Skin epidermis (tissue), 12 donors: ENCODE results near the gene FTH1.
"Not testable (repeated sequence)": the region's sequence is repeated elsewhere in the genome, so short reads cannot be mapped to it uniquely, and the experiment has no call there.

Source experiments
- H3K27ac ChIP-seq, 21 experiments: fragments of 200-600 bp; sonication (generic) in 11 of 21; one replicate each; pipeline ENCODE4 v1.5.0; 2020; ENCODE audit warnings: mild to moderate bottlenecking in 3 of 21, inconsistent platforms in 2 of 21, moderate library complexity in 2 of 21
- H3K4me3 ChIP-seq, 7 experiments: fragments of 200-600 bp; sonication (generic) in 2 of 7; one replicate each; pipeline ENCODE4 v1.5.0; 2020; ENCODE audit warnings: inconsistent platforms in 2 of 7, mild to moderate bottlenecking in 2 of 7, moderate library complexity in 1 of 7

Gene FTH1

DNA sequence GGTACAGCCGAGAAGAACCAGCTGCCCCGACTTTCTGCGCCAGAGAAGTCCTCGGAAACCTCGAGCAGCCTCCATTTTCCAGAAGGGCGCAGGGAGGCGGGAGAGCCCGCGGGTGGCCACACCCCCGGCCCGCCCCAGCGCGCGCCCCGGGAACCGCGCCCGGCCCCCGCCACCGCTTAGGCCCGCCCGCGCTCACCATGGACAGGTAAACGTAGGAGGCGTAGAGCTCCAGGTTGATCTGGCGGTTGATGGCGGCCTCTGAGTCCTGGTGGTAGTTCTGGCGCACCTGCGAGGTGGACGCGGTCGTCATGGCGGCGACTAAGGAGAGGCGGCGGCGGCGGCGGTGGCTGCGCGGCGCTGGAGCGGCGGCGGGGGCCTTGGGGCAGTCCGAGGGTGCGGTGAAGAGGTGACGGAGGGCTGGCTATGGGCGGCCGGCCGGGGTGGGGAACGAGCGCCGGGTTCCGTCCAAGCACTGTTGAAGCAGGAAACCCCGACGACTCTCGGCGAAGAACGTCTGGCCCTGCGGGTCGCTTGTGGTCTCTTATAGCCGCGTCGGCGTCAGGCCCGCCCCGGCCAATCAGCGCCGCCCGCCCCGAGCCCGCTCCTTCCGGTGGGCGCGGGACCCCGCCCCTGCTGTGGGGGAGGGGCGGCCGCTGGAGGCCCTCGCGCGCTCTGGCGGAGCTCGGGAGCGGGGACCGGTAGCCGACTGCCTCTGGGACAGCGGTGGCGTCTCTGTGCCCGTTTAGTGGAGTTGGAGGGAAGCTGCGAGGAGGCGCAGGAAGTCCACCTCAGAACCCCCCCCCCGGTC lies at the start of gene FTH1:
TSS of gene FTH1 (minus strand) at position 519 of the 808 bp plus-strand sequence. CDS start at position 310, 209 bp downstream.
- peak within 1 kb of the TSS; percentile 82 to 100 (median 97) for H3K27ac ChIP-seq
- peak within 1 kb of the TSS; percentile 67 to 88 (median 75) for H3K4me3 ChIP-seq

DNA sequence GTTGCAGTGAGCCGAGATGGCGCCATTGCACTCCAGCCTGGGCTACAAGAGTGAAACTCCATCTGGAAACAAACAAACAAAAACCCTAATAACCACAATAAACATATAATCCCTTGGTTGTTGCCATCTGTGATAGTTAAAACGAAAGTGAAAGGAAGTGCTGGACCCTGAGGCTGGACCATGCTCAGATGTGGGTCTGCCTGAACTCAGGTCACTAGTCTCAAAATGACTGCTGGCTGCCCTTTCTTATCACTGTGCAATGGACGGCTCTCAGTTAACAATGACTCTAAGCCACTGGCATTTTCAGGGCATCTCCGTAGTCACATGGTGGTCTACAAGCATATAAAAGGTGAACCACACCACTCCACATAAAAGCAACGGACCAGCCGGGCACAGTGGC lies 48.2 kb upstream of the FTH1 start:
- no peak overlapping the region for H3K27ac ChIP-seq
- no peak overlapping the region for H3K4me3 ChIP-seq

GRCh38 chr11:62013537-62014476 lies 46.4 kb upstream of the FTH1 start:
- no peak overlapping the region for H3K4me3 ChIP-seq
- peak overlapping the region in 1 of 21 experiments; percentile 42 for H3K27ac ChIP-seq

DNA sequence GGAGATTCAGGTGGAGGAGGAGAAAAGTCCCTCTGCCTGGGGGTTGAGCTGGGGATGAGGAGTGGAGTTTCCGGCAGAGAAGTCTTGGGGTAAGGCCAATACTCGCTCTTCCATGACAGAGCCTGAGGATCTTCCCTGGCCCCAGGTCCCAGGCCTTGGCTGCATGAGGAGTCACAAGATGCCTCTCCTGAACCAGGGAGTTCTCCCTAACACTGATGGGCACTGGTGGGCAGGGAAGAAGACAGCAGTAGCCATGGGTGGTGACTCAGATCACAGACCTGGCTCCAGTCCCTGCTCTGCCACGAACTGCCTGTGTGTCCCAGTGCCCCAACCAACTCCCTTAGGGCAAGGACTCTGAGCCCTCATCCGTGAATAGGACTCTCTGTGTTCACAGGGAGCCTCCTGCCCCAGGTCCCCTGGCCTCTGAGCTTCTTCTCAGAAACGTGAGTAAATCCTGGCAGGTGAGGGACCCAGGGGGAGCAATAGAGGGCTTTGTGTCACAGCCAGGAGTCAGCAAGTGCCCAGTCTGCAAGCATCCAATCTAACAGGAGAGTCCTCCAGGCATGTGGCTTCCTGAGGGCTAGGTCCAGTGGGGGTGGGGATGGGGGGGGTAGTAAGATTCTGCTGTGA lies 45.5 kb upstream of the FTH1 start:
- Histone ChIP-seq H3K27ac (peak overlapping the region in 1 of 21 experiments; percentile 42), H3K4me3 (no peak overlapping the region)

DNA sequence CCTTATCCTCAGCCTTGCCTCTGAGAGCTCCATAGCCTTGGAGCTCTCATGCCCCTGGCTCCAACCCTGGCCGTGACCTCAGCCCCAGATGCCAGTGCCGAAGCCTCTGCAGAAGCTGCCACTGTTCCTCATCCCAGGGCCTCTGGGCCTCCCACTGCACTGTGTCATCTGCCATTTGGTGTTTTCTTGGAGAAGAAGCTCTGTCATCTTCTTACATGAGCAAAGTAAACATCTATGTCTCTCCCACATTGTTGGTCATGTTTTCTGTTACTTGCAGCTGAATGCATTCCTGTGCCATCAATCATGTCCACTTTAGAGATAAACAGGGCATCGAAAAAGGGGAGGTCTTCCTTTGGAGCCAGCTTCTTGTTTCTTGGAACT lies 45.0 kb upstream of the FTH1 start:
- Histone ChIP-seq H3K4me3 (no peak overlapping the region), H3K27ac (peak overlapping the region in 1 of 21 experiments; percentile 42)

GRCh38 chr11:62011881-62012280 lies 44.4 kb upstream of the FTH1 start:
- H3K27ac ChIP-seq: no peak overlapping the region
- H3K4me3 ChIP-seq: no peak overlapping the region

DNA sequence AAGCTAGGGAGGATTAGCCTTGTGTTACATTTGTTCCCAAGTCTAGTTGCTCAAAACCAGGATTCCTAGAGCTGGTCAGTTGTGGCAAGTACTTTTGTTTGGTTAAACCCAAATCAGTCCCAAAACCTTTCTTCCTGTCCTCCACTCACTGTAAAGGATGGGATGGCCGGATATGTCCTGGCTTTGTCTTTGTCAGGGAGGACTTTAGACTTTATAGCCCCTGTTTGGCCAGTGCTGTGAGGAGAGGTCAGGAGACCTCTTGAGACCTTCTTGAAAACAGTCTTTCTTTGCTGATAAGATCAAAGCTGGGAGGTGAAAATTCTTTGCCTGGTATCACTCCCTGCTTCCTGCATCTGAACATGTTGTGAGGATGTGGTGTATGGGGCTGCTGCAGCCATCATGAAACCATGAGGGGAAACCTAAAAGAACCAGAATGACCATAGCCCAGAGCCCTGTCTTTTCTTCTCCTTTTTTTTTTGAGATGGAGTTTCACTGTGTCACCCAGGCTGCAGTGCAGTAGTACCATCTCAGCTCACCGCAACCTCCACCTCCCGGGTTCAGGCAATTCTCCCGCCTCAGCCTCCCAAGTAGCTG lies 43.6 kb upstream of the FTH1 start:
- no peak overlapping the region for H3K4me3 ChIP-seq
- no peak overlapping the region for H3K27ac ChIP-seq

GRCh38 chr11:62008193-62008592 lies 40.8 kb upstream of the FTH1 start:
- no peak overlapping the region for H3K4me3 ChIP-seq
- H3K27ac ChIP-seq: no peak overlapping the region

DNA sequence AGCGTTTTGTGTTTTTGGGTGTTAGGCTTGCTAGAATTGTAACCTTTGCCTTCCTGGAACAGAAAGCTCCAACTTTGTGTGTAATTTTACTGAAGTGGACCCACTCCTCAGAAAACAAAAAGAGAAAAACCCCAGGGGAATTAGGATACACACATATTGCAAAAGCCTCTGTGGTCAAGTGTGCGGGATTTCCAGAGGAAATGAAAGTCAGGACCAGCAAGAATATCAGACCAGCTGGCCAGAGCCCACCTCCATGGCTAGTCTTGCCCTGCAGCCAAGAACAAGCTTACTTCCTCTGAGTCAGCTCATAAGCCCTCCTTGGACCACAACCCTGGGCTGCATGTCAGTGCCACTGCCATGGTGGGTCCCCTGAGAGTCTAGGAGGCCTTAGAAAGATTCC lies 37.0 kb upstream of the FTH1 start:
- H3K27ac ChIP-seq: peak overlapping the region in 11 of 21 experiments; percentile 25 to 79 (median 62)

DNA sequence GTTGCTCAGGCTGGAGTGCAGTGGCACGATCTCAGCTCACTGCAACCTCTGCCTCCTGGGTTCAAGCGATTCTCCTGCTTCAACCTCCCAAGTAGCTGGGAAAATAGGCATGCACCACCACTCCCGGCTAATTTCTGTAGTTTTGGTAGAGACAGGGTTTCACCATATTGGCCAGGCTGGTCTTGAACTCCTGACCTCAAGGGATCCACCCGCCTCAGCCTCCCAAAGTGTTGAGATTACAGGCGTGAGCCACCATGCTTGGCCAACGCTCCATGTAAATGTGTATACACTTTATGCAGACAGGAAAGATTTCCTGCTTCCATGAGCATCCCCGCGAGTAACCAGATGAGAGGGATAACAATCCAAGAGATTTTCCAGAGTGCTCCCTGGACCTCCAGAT lies 34.8 kb upstream of the FTH1 start:
- H3K27ac ChIP-seq: not testable (repeated sequence)

More for the DNA sequence above, 37.0 kb upstream of the FTH1 start:
- no peak overlapping the region for H3K4me3 ChIP-seq

DNA sequence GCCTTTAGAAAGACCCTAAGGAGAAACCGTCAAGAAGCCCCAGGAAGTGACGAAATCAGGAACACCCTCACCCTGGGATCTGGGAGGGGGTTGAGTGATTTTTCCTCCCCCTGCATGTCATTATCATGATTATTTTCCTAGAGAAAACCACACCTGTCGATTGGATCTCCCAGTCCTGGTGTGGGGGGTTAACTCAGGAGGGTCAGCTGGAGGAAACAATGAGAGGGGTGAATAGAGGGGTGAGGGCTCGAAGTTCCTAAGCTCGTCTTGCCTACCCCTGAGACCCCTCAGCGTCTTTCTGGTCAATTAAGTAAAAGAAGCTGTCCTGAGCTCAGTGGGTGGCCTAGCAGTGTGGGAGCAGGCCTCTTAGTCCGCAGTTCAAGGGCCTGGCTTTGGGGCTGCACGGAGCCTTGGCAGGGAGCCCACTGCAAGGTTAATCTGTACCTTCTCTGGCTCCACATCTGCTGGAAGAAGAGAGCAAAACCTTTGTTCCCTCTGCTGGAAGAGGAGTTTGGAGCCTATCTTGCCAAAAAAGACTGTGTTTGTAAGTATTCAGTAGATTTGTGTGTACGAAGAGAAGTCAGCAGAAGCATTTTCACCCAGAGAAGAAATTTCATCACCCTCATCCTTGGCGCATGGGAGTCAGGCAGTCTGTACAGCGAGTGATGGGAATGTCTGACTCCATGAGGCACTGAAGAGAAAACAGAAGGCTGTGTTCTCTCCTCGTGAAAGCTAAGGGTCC lies 34.2 kb upstream of the FTH1 start:
- Histone ChIP-seq H3K27ac (no peak overlapping the region), H3K4me3 (no peak overlapping the region)

More for the DNA sequence above, 34.8 kb upstream of the FTH1 start:
- not testable (repeated sequence) for H3K4me3 ChIP-seq

- Histone ChIP-seq H3K27ac (no peak overlapping the region), H3K4me3 (no peak overlapping the region)
Measured at GRCh38 chr11:62000539-62001446, 33.4 kb upstream of the FTH1 start.

DNA sequence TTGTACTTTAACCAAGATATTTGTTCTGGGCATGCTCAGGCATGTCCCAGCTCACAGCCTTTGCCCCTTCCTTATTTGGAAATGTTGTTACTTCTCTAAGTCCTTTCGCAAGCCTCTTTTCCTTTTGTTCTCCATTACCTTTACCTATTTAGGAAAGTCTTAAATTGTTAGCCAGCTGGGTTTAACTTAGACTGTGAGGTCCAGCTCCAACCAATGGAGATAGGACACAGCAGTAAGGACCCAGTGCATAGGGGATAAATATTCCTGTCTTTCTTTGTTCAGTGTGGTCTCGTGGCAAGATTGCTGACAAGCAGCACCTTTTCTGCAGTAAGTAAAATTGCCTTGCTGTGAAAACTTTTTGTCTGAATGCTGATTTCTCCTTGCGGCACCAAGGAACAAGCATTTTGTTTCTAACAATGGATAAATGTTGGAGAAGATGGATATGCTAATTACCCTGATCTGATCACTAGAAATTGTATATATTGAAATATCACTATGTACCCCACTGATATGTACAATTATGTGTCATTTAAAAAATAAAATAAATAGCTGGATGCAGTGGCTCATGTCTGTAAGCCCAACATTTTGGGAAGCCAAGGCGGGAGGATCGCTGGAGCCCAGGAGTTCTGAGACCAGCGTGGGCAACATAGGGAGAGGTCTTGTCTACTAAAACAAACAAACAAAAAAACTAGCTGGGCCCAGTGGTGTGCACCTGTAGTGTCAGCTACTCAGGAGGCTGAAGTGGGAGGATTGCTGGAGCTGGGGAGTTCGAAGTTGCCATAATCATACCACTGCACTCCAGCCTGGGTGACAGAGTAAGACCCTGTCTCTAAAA lies 31.9 kb upstream of the FTH1 start:
- Histone ChIP-seq H3K27ac (no peak overlapping the region), H3K4me3 (no peak overlapping the region)

DNA sequence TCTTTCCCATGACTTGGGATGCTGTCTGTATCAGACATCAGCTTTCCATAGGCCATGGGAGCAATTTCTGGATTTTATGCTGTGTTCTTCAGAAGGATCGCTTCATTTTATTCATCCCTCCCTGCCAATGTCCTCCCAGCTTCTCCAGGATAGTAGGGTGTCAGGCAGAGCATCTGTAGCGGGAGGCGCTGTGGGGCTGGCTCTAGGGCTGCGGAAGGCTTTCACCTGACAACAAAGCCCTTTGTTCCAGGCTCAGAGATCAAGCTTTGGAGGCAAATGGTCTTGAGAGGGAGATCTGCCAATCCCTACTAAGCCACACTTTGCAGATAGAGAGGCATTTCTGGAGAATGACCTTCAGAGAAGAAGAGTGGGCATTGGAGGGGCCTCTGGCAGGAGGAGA lies 29.5 kb upstream of the FTH1 start:
- no peak overlapping the region for H3K27ac ChIP-seq
- no peak overlapping the region for H3K4me3 ChIP-seq

DNA sequence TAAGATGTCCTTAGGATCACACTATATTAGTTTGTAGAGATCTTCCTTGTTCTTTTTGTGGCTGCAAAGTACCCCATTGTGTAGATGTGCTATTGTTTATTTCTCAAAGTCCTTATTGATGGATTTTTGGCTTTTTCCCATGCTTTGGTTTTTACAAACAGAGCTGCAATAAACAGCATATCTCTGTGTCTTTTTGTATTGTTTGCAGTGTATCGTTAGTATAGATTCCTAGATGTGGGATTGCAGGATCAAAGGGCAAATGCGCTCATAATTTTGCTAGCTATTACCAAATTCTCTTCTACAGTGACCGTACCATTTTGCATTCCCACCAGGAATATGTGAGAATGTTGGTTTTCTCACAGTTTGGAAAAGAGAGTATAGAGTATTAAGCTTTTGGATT lies 27.5 kb upstream of the FTH1 start:
- H3K27ac ChIP-seq: no peak overlapping the region
- H3K4me3 ChIP-seq: no peak overlapping the region

GRCh38 chr11:61985869-61986268 lies 18.4 kb upstream of the FTH1 start:
- Histone ChIP-seq H3K27ac (no peak overlapping the region), H3K4me3 (no peak overlapping the region)

- Histone ChIP-seq H3K4me3 (no peak overlapping the region), H3K27ac (no peak overlapping the region)
Measured at GRCh38 chr11:61983419-61983818, 16.0 kb upstream of the FTH1 start.
